Kidney (tissue), 14 donors: Measurements from ENCODE around the gene FARS2. TPM values are rescaled to one million over a fixed set of nuclear protein-coding genes. Genes with fewer than 3 reads are reported as not detected.

Experiments used
- DNase-seq, 5 donors: peaks; one replicate each; pipeline ENCODE4 v3.0.0-alpha.2; 2013 to 2020
- FAIRE-seq: peaks from 2 replicates; lab custom pipeline; 2012; peaks lifted over from hg19 to GRCh38; lab: Jason Lieb, UNC
- H3K27ac ChIP-seq, 2 donors: one replicate each; pipeline ENCODE4 v1.7.0; 2013; ENCODE audit warnings: low read depth in 2 of 2, low read length in 2 of 2, inconsistent platforms in 1 of 2
- H3K27me3 ChIP-seq: one replicate; pipeline ENCODE4 v1.7.1; 2013; ENCODE audit warnings: low read length, inconsistent platforms; ENCODE audit not compliant: control insufficient read depth, insufficient read depth
- H3K36me3 ChIP-seq, 3 donors: one replicate each; pipeline versions ENCODE4 v1.7.0 to v1.7.1; 2013; ENCODE audit warnings: low read length in 3 of 3, control low read depth in 1 of 3, inconsistent platforms in 1 of 3; ENCODE audit not compliant: insufficient read depth in 3 of 3, control insufficient read depth in 2 of 3
- H3K4me1 ChIP-seq, 3 donors: one replicate each; pipeline versions ENCODE4 v1.7.0 to v1.7.1; 2013; ENCODE audit warnings: low read length in 3 of 3, inconsistent platforms in 1 of 3, low read depth in 1 of 3; ENCODE audit not compliant: control insufficient read depth in 2 of 3, insufficient read depth in 2 of 3
- H3K4me3 ChIP-seq, 3 donors: one replicate each; pipeline versions ENCODE4 v1.7.0 to v1.8.1; 2013; ENCODE audit warnings: low read length in 3 of 3, control low read depth in 1 of 3, inconsistent platforms in 1 of 3
- H3K9ac ChIP-seq, 3 donors: one replicate each; pipeline versions ENCODE4 v1.7.0 to v1.7.1; 2013; ENCODE audit warnings: low read length in 3 of 3, control low read depth in 1 of 3, inconsistent platforms in 1 of 3
- H3K9me3 ChIP-seq, 3 donors: one replicate each; pipeline versions ENCODE4 v1.7.0 to v1.7.1; 2013; ENCODE audit warnings: low read length in 3 of 3, control low read depth in 1 of 3, inconsistent platforms in 1 of 3; ENCODE audit not compliant: control insufficient read depth in 2 of 3, insufficient read depth in 1 of 3
- CTCF ChIP-seq: IDR thresholded peaks from 3 replicates; pipeline ENCODE4 v1.5.1; 2012; ENCODE audit warnings: mild to moderate bottlenecking, moderate library complexity, borderline replicate concordance; ENCODE audit not compliant: insufficient read depth; ENCODE audit errors: extremely low read depth
- intact Hi-C: fragments of 100-400 bp; cut with DNase I; formaldehyde crosslinking; loops from one replicate; pipeline ENCODE4 v1.11.1; 2022
- polyA plus RNA-seq: library from polyadenylated mRNA; stranded (reverse); fragments of 350-450 nt; fragmentation: Illumina TruSeq; extraction: RNeasy Lipid Tissue Mini Kit (QIAGEN cat#74804); gene quantifications from one replicate; pipeline ENCODE4 v1.2.3, GENCODE V29; 2014; ENCODE audit warnings: low read depth, low replicate concordance; ENCODE audit not compliant: insufficient read depth
- total RNA-seq: library from RNA; stranded (reverse); fragmentation: NEBNext Ultra II Directional; extraction: Animal tissue kit (Norgen Biotek cat#: 25700); gene quantifications from one replicate; pipeline ENCODE4 v1.2.1, GENCODE V29; 2021
- donor health status: control.
- donor health status: control.
- donor health status: control.
- donor health status: control.
- donor health status: control.
- donor health status: DM: yes; HTN: yes; CAD: no.
- donor health status: Normal renal cell carcinoma (clear cell type).

FARS2 gene
- total and polyA plus RNA-seq, 2 donors from 2014 or later: 22.1 to 24.8 TPM

- no peaks in the 10 kb centered on the region for H3K4me1 ChIP-seq
- DNase-seq: no peak
- intact Hi-C loops: no loop called here
- H3K36me3 ChIP-seq: no peaks in the 10 kb centered on the region
- TF ChIP-seq CTCF: no peak
- H3K4me3 ChIP-seq: no peak overlapping the region
- H3K27me3 ChIP-seq: no peaks in the 10 kb centered on the region
- no peak for FAIRE-seq
- H3K27ac ChIP-seq: no peak overlapping the region
- no peak overlapping the region for H3K9ac ChIP-seq
- H3K9me3 ChIP-seq: no peaks in the 10 kb centered on the region
These were observed 38.0 kb upstream of the FARS2 start for GRCh38 chr6:5223309-5223708.

GRCh38 chr6:5229356-5229755, 32.0 kb upstream of the FARS2 start:
- Histone ChIP-seq H3K27me3 (no peaks in the 10 kb centered on the region), H3K36me3 (no peaks in the 10 kb centered on the region), H3K4me3 (no peak overlapping the region), H3K9me3 (no peaks in the 10 kb centered on the region), H3K9ac (no peak overlapping the region), H3K27ac (no peak overlapping the region), H3K4me1 (no peaks in the 10 kb centered on the region)
- DNase-seq (no peak), FAIRE-seq (no peak)
- TF ChIP-seq CTCF: no peak
- intact Hi-C loops: no loop called here

GRCh38 chr6:5230081-5230480, 31.2 kb upstream of the FARS2 start:
- Histone ChIP-seq H3K27ac (no peak overlapping the region), H3K4me3 (no peak overlapping the region), H3K9ac (no peak overlapping the region), H3K27me3 (no peaks in the 10 kb centered on the region), H3K36me3 (no peaks in the 10 kb centered on the region), H3K9me3 (no peaks in the 10 kb centered on the region), H3K4me1 (no peaks in the 10 kb centered on the region)
- intact Hi-C loops: no loop called here
- no peak for TF ChIP-seq CTCF
- FAIRE-seq (no peak), DNase-seq (peak in 1 of 5 donors; percentile 51)

- Histone ChIP-seq H3K27me3 (no peaks in the 10 kb centered on the region), H3K9ac (no peak overlapping the region), H3K4me3 (no peak overlapping the region), H3K4me1 (no peaks in the 10 kb centered on the region), H3K9me3 (no peaks in the 10 kb centered on the region), H3K27ac (no peak overlapping the region), H3K36me3 (no peaks in the 10 kb centered on the region)
- intact Hi-C loops: no loop called here
- no peak for DNase-seq
- TF ChIP-seq CTCF: no peak
- no peak for FAIRE-seq
These were observed 30.0 kb upstream of the FARS2 start for GRCh38 chr6:5231289-5231688.
